GM19240 (cell line): ENCODE data around the gene CYP19A1.

ENCODE experiments used
- DNase-seq: peaks from one replicate; pipeline ENCODE4 v3.0.0; 2011; ENCODE audit warnings: low spot score; ENCODE audit not compliant: insufficient read length

The CYP19A1 gene

DNA sequence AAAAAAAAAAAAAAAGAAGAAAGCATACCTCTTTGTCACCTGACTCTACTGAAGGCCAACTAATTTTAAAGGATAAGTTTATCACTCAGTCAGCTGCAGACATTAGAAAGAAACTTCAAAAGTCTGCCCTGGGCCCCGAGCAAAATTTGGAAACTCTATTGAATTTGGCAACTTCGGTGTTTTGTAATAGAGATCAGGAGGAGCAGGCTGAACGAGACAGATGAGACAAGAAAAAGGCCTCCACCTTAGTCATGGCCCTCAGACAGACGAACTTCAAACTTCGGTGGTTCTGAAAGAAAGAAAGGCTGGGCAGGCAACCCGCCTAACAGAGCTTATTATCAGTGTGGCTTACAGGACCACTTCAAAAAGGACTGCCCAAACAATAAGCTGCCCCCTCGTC, 21.6 kb upstream of the CYP19A1 start:
- DNase-seq: no peak

DNA sequence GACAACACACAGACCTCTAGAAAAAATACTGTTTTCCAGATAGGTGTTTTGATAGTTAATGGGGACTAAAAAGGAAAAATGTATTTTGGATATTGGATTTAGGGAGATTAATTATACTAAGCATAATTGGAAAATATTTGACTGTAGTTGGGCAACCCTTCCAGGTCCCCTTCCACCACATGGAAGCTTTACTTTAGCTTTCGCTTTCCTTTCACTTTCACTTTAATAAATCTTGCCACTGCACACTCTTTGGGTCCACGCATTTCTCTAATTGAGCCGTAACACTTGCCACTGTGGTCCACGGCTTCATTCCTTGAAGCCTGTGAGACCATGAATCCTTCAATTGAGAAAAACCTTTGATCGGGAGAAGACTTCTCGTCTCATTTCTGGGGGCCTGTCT, 18.6 kb upstream of the CYP19A1 start:
- DNase-seq: no peak

DNA sequence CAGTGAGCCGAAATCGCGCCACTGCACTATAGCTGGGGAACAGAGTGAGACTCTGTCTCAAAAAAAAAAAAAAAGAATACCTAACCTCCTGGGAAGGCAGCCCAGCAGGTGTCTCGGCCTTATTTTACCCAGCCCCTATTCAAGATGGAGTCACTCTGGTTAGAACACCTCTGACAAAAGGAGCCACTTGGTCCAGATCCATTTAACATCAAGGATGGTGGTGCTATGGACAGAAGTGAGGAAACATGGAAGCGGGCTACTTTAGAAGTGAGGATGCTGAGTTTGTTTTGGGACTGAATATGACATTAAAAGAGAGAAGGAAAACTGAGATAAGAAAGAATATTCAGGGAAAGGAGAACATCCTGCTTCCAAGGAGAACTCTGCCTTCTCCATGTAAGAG, 17.8 kb upstream of the CYP19A1 start:
- no peak for DNase-seq

DNA sequence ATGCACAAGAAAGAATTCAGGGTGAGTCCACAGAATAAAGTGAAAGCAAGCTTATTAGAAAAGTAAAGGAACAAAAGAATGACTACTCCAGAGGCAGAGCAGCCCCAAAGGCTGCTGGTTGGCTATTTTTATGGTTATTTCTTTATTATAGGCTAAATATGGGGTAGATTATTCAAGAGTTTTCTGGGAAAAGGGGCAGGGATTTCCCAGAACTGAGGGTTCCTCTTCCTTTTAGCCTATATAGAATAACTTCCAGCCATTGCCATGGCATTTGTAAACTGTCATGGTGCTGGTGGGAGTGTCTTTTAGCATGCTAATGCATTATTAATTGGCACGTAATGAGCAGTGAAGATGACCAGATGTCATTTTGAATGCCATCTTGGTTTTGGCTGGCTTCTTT, 16.7 kb upstream of the CYP19A1 start:
- no peak for DNase-seq

DNA sequence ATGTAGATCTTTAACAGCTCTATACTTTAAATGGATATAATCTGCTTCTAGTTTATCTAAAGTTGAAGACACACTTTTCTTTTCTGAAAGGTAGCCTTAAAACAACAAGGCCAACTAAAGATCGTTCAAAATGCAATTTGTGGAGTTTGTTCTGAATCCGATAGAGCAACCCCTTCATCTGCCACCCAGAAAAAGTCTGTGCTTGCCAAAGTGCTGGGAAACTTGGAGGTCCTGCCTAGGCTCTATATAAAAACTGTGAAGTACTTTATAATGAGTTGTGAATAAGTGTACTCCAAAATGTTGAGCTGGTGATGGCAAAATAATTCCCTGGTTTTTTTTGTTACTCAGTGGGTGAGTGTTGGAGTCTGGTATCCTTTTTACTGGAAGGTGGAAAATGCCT, 15.6 kb upstream of the CYP19A1 start:
- DNase-seq: no peak

DNA sequence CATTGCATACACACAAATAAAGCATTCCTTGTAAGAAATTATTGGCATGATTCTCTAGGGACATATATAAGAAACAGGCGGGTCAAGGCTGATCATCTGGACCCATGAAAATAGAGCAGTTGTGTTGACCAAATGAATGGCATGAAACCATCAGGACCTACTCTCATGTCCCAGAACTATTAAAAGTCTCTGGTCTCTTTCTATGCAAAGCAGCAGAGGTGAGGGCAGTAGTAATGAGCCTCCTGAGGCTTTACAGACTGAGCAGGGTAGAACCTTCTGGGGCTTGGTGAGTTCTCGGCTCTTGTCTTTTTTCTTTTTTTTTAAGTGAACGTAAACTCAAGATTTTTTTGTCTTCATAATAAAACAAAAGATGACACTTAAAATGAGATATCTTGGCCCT, 12.3 kb upstream of the CYP19A1 start:
- DNase-seq: no peak

DNA sequence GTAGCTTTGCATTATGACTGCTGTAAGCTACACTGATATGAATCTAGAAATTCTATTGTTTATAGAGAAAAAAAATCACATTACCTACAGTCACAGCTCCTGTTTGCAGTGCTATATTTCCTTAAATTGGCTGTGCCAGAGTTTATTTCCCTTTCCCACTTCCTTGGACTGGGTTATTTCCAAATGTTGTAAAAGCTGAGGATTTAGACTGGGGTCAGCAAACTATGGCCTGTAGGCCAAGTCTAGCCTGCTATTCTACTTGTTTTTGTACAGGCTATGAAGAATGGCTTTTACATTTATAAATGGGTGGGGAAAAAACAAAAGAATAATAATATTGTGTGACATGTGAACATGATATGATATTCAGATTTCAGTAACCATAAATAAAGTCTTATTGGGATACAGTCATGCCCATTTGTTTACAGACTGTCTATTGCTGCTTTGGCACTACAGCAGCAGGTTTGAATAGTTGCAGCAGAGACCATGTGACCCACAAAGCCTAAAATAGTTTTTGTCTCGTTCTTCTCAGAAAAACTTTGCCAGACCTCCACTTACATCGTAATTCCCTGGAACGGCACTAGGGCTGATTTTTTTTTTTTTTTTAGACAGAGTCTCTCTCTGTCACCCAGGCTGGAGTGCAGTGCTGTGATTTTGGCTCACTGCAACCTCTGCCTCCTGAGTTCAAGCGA, 10.9 kb upstream of the CYP19A1 start:
- DNase-seq: no peak

DNA sequence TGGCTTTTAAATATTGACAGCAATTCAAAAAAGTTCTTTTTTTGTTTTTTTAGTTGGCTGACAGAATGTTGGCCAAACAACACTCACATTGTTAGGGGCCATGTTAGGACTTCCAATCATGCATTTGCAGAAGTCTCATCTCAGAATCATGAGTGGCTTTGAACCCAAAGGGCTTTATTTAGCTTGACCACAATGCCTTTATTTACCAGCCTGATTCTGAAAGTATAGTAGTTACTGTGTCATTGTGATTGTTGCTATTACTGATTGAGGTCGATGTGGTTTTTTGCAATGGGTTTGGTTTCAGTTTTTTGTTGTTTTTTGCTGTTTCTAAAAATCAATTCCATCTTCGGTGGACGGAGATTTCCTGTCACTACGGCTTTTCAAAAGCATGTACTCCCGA, 10.3 kb upstream of the CYP19A1 start:
- DNase-seq: peak; percentile 55

DNA sequence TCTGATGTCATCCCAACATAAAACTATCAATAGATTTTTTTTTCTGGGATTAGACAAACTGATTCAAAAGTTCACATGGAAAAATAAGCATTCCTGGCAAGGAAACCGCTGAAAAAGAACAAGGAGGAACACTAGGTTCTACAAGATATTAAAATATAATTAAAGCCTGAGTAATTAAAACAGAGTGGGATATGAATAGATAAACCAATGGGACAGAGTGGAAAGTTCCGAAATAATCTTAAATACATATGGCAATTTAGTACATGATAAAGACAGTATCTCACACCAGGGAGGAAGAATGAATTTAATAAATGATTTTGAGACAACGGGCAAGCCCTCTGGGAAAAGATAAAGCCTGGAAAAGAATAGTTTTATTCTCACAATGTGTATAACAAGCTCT, 7.7 kb upstream of the CYP19A1 start:
- DNase-seq: no peak

DNA sequence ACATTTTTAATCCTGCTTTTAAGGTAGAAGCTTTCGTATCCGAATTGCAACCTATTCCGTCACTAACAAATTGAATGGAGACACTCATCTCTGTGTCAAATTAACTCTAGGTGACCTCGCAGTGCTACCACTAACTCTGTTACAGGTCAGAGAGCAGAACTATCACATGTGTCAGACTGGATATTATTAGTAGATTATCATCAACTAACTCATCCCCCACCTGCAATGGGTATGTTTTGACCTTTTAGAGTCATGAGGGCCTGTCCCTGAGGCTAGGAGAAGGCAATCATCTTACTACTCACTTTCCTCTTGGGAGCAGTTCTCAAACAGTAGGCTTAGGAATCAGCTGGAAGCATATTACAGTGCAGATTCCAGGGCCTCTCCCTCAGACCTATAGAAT, 5.1 kb upstream of the CYP19A1 start:
- DNase-seq: no peak

DNA sequence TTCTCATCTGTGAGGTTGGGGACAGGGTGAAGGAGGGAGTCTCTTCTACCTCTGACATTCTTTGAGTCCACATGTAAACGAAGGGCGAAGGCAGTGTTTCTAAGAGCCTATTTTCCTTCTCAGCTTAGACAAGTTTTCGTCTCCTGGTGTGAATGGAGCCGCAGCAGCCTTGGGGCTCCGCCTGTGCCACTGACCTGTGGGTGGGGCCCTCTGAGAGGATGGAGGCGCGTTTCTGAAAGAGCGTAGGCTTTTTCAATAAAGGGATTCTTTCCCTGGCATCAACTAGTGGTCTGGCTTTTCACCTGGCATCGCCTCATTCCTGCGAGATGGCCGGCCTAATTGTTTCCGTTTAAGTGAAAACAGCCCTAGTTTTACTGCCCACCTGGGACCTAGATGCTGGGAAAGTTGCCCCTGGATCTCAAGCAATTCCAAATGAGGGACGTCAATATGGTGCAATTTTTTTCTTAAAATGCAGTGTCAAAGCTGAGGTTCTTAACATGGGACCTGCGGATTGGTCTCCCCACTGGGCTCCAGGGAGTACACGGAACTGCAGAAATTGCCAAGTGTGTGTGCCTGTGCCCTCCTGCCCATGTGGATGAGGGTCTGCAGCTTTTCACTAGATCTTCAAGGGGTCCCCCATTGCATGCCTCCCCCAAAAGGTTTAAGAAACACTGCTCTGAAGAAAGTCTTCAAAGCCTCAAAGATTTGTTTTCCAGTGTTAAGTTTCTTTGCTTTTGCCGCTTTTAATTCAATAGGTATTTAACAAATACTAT, 4.0 kb upstream of the CYP19A1 start:
- no peak for DNase-seq

DNA sequence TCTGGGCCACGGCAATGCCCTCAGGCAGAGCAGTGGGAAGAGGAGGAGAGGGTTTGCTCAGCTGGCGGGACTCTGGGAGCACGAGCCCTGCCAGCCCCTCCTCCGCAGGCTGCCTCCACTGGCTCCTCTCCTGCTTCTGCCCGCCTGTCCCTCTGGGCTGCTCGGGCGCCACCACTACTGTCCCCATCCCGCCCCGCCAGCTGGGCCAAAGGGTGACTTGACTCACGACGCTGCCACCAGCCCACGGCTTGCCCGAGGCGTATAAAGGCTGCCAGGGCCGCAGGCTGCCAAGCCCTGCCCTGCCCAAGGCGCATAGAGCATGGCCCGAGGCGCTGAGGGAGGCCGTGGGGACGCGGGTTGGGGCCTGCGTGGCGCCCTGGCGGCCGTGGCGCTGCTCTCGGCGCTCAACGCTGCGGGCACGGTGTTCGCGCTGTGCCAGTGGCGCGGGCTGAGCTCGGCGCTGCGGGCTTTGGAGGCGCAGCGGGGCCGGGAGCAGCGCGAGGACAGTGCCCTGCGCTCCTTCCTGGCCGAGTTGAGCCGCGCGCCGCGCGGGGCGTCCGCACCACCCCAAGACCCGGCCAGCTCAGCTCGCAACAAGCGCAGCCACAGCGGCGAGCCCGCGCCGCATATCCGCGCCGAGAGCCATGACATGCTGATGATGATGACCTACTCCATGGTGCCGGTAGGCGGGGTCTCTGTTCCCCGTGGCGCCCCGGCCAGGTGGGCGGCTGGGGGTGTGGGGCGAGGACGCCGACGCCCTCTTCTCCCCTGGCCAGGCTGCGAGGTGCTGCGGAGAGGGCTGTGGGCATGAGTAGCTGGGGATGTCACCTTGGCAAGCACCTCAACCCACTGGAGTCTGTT, 3.2 kb upstream of the CYP19A1 start, which contains the start of gene GLDN:
Gene GLDN (plus strand): TSS at position 290 of the 861 bp plus-strand sequence. CDS start 30 bp downstream, at position 320.
- DNase-seq: no peak

DNA sequence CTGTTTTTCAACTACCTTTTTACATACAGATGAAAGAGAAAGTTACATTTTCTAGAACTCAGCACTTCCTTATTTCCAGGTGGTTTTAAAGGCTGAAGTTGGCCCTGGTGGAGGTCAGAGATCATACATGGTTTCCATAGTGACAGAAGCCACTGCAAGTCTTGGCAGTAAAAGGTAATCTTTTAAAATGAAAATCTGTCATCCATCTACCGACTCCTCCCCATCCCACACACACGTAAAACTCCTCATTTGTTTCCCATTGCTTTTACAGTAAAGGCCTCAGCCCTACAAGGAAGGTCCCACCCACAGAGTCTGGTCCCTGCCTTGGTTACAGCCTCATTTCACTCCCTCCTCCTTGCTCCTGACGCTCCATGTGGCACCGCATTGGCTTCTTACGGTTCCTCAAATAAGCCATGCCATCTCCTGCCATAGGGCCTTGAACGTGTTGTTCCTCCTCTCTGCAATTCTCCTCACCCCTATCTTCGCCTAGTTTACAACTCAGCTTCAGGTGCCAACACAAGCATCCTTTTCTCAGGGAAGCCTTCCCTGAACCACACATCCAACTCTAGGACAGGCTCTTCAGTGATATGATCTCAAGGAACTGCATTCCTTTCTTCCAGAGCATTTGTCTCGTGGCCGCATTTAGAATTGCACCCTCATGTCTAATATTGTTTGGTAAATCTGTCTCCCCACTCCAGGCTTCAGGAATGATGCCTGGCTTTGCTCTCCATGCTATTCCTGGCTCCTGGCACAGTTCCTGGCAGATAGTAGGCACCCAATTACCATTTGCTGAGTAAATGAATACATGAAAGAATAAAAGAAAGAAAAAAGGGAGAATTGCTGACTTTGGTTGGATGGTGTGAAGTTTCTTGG, 2.6 kb downstream of the CYP19A1 start:
- no peak for DNase-seq

DNA sequence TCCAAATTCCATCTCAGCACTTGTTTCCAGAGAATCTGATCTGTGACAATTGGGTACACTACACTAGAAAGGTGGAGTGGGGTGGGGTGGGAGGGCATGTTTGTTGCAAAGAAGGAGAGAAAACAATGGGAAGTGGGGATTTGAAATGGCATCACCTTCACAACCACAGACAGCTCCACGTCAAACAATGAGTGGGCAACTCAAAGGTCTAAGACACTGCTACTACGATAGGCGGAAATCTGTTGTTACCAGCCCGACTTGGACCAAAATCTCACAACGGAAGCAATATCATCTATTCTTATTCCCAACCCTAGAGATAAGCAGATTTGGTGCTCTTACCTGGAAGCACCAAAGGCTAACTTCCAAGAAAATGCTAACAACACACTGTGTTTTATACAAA, 3.3 kb downstream of the CYP19A1 start:
- DNase-seq: no peak

DNA sequence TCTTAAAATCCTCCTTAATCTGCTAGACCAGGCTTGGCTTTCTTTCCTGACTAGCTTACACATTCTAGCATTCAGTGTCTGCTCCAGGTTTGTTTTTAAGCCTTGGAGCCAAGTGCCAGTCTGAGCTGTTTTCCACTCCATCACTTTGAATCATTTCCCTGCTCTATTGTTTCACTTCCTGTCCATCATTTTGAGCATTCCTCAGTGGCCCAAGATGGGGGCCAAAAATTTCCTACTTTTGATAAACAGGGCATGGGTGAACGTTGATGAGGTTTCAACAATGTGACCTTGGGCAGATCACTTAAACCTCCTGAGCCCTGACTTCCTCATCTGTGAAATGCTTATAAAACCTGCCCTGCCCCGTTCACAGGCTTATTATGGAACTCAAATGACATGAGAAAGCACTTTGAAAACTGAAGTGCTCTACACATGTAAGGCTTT, 4.4 kb downstream of the CYP19A1 start:
- no peak for DNase-seq

DNA sequence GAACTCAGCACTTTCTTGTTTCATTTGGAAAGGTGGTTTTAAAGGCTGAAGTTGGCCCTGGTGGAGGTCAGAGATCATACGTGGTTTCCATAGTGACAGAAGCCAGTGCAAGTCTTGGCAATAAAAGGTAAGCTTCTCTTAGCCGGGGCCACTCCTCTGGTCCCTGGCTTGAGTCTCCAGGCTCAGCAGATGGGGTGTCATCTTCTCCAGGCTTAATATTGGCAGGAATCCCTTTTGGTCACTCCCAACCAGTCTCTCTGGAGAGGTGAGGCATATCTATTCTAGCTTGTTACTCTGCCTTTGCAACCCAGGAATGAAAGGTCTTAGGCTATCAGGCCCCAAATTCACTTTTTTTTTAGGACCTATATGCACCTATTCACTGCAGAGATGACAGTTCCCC, 4.8 kb downstream of the CYP19A1 start:
- no peak for DNase-seq

DNA sequence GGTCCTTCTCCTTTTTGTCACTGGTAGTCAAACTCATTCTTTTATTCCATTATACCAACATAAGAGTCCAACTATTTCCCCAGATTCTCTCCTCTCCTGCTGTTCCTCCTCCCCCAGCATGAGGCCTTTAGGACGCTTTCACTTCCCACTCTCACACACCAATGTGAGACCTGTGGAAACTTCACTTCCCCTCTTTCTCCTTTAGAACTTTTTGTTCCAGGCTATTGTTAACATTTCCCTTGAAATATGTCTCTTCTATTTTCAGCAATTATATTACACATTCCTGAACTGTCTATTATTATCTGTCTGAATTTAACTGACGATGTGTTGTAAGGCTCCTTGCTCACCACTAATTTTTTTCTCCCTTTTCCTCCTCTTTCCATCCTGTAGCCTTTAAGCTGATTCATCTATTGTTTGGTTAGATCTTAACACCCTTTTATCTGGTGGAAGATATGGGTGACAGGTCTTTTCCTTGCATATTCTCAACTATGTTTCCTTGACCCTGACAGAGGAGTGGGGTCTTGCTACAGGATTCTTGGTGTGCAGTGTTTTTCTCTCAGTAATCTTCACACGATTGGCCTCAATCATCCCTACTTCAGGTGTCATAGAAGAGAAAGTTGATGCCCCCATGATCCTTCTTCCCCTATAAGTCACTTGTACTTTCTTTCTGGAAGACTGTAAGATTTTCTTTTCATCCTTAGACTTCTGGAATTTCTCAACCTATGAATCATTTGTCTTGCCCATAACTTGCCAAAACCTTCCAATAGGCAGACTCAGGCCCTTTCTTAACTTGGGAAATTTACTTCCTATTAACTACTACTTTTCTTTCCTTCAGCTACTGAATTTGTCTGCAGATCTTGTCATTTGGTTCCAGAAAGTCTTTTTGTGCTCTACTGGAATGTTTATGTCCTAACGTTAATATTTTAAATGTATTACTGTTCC, 5.9 kb downstream of the CYP19A1 start:
- DNase-seq: no peak

DNA sequence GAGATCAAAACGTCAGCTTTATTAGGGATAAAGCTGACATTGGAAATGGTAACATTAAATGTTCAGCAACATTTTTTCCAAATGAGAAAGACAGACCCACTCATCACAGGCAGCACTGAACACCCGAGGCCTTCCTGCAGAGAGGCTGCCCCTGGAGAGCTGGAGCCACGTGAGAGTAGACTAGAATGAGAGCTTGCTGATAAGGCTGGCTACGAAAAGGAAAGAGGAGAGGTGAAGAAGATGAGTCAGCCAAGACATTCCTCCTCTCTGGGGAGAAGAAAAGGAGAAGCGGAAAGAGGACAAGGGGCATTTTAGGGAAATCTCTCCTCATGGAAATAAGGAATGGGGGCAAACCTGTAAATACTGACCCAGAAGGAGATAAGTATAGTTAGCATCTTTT, 7.3 kb downstream of the CYP19A1 start:
- DNase-seq: no peak

DNA sequence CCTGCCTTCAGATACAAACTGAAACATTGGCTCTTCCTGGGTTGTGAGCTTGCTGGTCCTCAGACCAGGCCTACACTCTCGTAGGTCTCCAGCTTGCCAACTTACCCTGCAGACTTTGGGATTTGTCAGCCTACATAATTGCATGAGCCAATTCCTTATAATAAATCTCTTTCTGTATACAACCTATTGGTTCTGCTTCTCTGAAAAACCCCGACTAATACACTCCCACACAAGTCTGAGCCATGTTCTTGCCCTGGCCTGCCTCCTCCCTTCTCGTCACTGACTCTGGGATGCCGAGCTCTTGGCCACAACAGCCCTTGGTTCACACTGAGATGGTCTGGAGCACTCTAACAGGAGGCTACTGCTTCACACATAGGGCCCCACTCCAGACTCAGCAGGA, 9.5 kb downstream of the CYP19A1 start:
- no peak for DNase-seq

DNA sequence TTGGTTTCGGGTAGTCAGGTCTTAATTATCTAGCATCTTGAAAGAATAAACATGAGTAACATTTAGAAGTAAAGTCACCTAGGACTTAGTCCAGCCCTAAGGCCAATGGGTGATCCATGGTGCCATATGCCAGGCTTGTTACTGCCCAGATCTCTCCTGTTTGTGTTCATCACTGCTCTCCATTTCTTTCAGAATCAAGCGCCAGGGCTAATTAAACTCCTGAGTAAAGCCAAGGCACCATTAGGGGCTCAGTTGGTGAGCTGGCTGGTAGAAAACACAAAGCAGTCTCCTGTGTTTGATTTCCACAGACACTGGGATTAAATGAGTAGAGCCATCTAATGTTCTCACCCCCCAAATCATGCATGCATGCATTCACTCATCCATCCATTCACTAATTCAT, 11.3 kb downstream of the CYP19A1 start:
- no peak for DNase-seq
